GDM1 (cell line): ENCODE data around the gene TTYH1.

ENCODE experiments used
- DNase-seq: peaks from one replicate; lab custom pipeline; 2025; lab: John Stamatoyannopoulos, UW

TTYH1 gene

GRCh38 chr19:54424201-54424600 is 8.9 kb downstream of the TTYH1 start:
- no peak for DNase-seq

- no peak for DNase-seq
These were observed 9.6 kb downstream of the TTYH1 start for GRCh38 chr19:54424660-54425381.

- DNase-seq: no peak
These were observed 10.1 kb downstream of the TTYH1 start for GRCh38 chr19:54425382-54425723.

GRCh38 chr19:54426291-54426931 is 11.1 kb downstream of the TTYH1 start:
- no peak for DNase-seq

- DNase-seq: no peak
These were observed 12.3 kb downstream of the TTYH1 start for GRCh38 chr19:54427586-54427985.

GRCh38 chr19:54428323-54429175 is 13.3 kb downstream of the TTYH1 start:
- DNase-seq: no peak

GRCh38 chr19:54429176-54429495 is 13.9 kb downstream of the TTYH1 start:
- no peak for DNase-seq

GRCh38 chr19:54429545-54430227 is 14.4 kb downstream of the TTYH1 start:
- DNase-seq: no peak

- DNase-seq: peak; percentile 12
These were observed 15.3 kb downstream of the TTYH1 start for GRCh38 chr19:54430306-54431254.

- DNase-seq: no peak
These were observed 16.1 kb downstream of the TTYH1 start for GRCh38 chr19:54431255-54431838.

GRCh38 chr19:54432144-54432738 is 17.0 kb downstream of the TTYH1 start:
- DNase-seq: no peak

GRCh38 chr19:54433697-54434096 is 18.4 kb downstream of the TTYH1 start:
- DNase-seq: no peak

- no peak for DNase-seq
These were observed 19.0 kb downstream of the TTYH1 start for GRCh38 chr19:54434112-54434872.

GRCh38 chr19:54434873-54435214 is 19.6 kb downstream of the TTYH1 start:
- DNase-seq: no peak

- no peak for DNase-seq
These were observed 20.3 kb downstream of the TTYH1 start for GRCh38 chr19:54435551-54436016.

- no peak for DNase-seq
These were observed 20.8 kb downstream of the TTYH1 start for GRCh38 chr19:54436031-54436523.

GRCh38 chr19:54436628-54437252 is 21.5 kb downstream of the TTYH1 start:
- no peak for DNase-seq

- DNase-seq: peak; percentile 4
These were observed 24.0 kb downstream of the TTYH1 start for GRCh38 chr19:54439174-54439851.

GRCh38 chr19:54440641-54441040 is 25.4 kb downstream of the TTYH1 start:
- DNase-seq: no peak
